Gastroesophageal sphincter (tissue), 3 donors: Measurements from ENCODE around the gene SYNDIG1.

Experiments
- CTCF ChIP-seq, 4 experiments: fragments of 200-600 bp in 2 of 4; fragments of 450-650 bp in 2 of 4; sonication (generic) in 1 of 4; IDR thresholded peaks; one replicate each; pipeline ENCODE4 v1.5.1; 2017 to 2019; ENCODE audit warnings: antibody characterized with exemption in 4 of 4, mild to moderate bottlenecking in 2 of 4, moderate library complexity in 2 of 4
- POLR2A ChIP-seq, 2 donors: fragments of 450-650 bp; IDR thresholded peaks; one replicate each; pipeline ENCODE4 v1.6.1; 2017; ENCODE audit warnings: antibody characterized with exemption in 2 of 2, mild to moderate bottlenecking in 2 of 2, moderate library complexity in 1 of 2
- POLR2AphosphoS5 ChIP-seq: sonication (generic); formaldehyde crosslinking; IDR thresholded peaks from one replicate; pipeline ENCODE4 v1.6.1; 2017; ENCODE audit warnings: antibody characterized with exemption

GRCh38 chr20:24533449-24533848 is 64.0 kb downstream of the SYNDIG1 start:
- TF ChIP-seq POLR2A (IDR thresholded peaks at IDR 0.05) (no peak), CTCF (IDR thresholded peaks at IDR 0.05) (no peak), POLR2AphosphoS5 (no peak)
